Progenitor cell of endocrine pancreas (in vitro differentiated cells): Measurements from ENCODE around the gene PCK2. TPM values are rescaled to one million over a fixed set of nuclear protein-coding genes. Genes with fewer than 3 reads are reported as not detected.

ENCODE experiments used
- DNase-seq: peaks from one replicate; pipeline ENCODE4 v3.0.0; 2021; ENCODE audit warnings: low spot score; ENCODE audit not compliant: unreplicated experiment
- H3K27ac Mint-ChIP-seq: 2 replicates; pipeline ENCODE4 v1.8.0; 2021; ENCODE audit warnings: mild to moderate bottlenecking, moderate library complexity, mixed read lengths
- H3K27me3 Mint-ChIP-seq: 2 replicates; pipeline ENCODE4 v1.8.0; 2021; ENCODE audit warnings: mixed read lengths
- H3K36me3 Mint-ChIP-seq: 2 replicates; pipeline ENCODE4 v1.8.0; 2022; ENCODE audit warnings: mixed read lengths; ENCODE audit not compliant: insufficient read depth
- H3K4me1 Mint-ChIP-seq: 2 replicates; pipeline ENCODE4 v1.8.0; 2021; ENCODE audit warnings: low read depth, mixed read lengths
- H3K4me3 Mint-ChIP-seq: 2 replicates; pipeline ENCODE4 v1.8.0; 2021; ENCODE audit warnings: low read depth, mild to moderate bottlenecking, moderate library complexity, mixed read lengths
- H3K9me3 Mint-ChIP-seq: 2 replicates; pipeline ENCODE4 v1.8.0; 2021; ENCODE audit warnings: low read depth, mixed read lengths
- total RNA-seq: library from RNA; stranded (reverse); gene quantifications from 2 replicates; pipeline ENCODE4 v1.2.1, GENCODE V29; 2021
- TF ChIP-seq, protein P1 (sequence below): fragments of 200-600 bp; sonication (generic); IDR thresholded peaks from one replicate; pipeline ENCODE4 v1.5.0; 2021; ENCODE audit warnings: antibody characterized with exemption, mild to moderate bottlenecking; ENCODE audit not compliant: unreplicated experiment

Gene PCK2
- total RNA-seq, 1 donor from 2014 or later = 29.7 TPM

DNA sequence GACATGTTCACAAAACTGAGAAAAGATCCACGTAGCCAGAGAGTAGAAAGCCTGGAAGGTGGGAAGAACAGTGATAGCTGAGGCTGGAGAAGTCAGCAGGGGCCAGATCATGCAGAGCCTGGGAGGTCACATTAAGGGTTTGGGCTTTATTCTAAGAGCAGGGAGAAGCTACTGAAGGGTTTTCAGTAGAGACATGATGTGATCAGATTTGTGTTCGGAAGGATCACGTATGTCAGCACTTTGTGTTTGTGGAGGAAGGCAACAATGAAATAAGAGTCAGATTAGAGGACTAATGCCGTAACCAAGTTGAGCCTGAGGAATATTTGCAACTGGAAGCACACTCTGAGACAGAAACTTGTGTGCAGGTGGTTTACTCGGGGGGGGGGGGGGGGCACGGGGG lies 4.2 kb upstream of the PCK2 start:
- H3K27ac Mint-ChIP-seq = no peak overlapping the region
- H3K9me3 Mint-ChIP-seq = no peaks in the 10 kb centered on the region
- TF ChIP-seq, protein P1, sequence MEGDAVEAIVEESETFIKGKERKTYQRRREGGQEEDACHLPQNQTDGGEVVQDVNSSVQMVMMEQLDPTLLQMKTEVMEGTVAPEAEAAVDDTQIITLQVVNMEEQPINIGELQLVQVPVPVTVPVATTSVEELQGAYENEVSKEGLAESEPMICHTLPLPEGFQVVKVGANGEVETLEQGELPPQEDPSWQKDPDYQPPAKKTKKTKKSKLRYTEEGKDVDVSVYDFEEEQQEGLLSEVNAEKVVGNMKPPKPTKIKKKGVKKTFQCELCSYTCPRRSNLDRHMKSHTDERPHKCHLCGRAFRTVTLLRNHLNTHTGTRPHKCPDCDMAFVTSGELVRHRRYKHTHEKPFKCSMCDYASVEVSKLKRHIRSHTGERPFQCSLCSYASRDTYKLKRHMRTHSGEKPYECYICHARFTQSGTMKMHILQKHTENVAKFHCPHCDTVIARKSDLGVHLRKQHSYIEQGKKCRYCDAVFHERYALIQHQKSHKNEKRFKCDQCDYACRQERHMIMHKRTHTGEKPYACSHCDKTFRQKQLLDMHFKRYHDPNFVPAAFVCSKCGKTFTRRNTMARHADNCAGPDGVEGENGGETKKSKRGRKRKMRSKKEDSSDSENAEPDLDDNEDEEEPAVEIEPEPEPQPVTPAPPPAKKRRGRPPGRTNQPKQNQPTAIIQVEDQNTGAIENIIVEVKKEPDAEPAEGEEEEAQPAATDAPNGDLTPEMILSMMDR = no peak
- DNase-seq = no peak
- H3K4me3 Mint-ChIP-seq = no peak overlapping the region
- peaks cover 12% of the 10 kb centered on the region for H3K27me3 Mint-ChIP-seq
- peaks cover 5% of the 10 kb centered on the region for H3K4me1 Mint-ChIP-seq
- H3K36me3 Mint-ChIP-seq = no peaks in the 10 kb centered on the region

DNA sequence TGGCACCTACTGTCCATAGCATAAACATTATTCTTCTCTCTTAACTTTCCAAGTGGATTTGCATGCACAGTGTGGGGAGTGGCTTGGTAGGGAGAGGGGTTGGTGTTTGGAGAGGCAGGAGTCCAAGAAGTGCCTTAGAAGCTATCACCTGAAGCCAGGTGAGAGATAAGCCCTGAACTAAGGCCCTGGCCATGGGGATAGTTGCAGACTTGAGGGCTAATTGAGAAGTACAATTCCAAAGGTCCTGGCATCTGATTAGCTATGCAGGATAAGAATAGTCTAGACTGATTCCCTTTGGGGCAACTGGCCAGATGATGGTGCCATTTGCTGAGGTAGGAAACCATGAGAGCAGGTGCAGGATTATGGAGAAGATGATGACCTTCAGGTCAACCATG lies 2.0 kb upstream of the PCK2 start:
- DNase-seq = no peak
- no peaks in the 10 kb centered on the region for H3K36me3 Mint-ChIP-seq
- H3K4me1 Mint-ChIP-seq = peaks cover 14% of the 10 kb centered on the region
- H3K27ac Mint-ChIP-seq = no peak overlapping the region
- TF ChIP-seq, protein P1 = no peak
- H3K27me3 Mint-ChIP-seq = peaks cover 1% of the 10 kb centered on the region
- H3K4me3 Mint-ChIP-seq = no peak overlapping the region
- H3K9me3 Mint-ChIP-seq = no peaks in the 10 kb centered on the region

DNA sequence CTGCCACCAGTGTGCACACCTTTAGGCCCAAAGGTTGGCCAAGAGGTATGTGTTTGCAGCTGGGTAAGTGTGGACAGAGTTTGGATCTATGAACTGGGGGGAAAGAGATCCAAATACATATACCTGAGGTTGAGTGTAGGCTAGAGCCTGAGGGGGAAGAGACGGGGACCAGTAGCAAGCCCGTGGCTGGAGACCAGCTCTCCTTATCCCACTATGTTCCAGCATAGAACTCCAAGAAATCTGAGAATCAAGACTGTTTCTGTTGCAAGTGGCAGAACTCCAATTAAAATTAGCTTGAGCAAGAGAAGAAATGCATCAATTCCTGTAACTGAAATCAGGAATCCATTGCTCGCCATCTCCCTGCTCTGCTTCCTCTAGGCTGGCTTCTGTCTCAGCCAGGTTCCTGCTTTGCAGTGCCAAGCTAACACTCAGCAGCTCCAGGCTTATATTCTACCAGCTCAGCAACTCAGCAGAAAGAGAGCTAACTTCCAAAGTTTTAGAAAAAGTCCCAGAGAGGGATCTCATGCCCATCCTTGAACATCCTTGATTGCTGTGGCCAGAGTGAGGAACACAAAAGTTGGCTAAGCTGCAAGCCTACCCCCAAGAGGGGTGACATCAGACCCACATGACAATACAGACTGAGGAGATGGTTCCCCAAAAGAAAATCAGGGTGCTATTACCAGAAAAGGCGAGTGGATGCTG lies 1.5 kb upstream of the PCK2 start:
- Mint-ChIP-seq H3K9me3 (no peaks in the 10 kb centered on the region), H3K4me1 (peaks cover 14% of the 10 kb centered on the region)

DNA sequence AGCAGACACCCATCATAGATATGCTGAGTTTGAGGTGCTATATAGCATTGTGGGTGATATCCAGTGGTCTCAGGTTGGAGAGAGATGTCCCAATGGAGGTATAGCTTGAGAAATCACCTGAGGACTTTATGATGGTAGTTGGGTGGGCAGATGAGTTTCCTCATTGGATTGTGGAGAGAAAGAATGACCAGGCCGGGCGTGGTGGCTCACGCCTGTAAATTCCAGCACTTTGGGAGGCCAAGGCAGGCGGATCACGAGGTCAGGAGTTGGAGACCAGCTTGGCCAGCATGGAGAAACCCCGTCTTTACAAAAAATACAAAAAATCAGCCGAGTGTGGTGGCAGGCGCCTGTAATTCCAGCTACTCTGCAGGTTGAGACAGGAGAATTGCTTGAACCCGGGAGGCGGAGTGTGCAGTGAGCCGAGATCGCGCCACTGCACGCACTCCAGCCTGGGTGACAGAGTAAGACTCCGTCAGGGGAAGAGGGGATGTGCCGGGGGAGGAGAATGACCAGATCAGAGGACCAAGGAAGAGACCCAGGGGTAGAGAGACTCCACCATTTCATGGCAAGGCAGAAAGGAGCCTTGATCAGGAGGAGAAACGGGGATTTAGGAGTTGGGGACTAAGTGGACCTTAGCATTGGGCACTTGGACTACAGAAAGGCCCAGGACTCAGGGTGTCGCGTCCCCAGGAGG lies 757 bp upstream of the PCK2 start:
- H3K4me3 Mint-ChIP-seq = peak overlapping the region; percentile 96
- TF ChIP-seq, protein P1 = no peak
- DNase-seq = no peak
- no peaks in the 10 kb centered on the region for H3K36me3 Mint-ChIP-seq
- H3K9me3 Mint-ChIP-seq = no peaks in the 10 kb centered on the region
- H3K27me3 Mint-ChIP-seq = no peaks in the 10 kb centered on the region
- peaks cover 14% of the 10 kb centered on the region for H3K4me1 Mint-ChIP-seq
- peak overlapping the region; percentile 73 for H3K27ac Mint-ChIP-seq

More for the DNA sequence above, 1.5 kb upstream of the PCK2 start:
- TF ChIP-seq, protein P1 = no peak
- Mint-ChIP-seq H3K27ac (peak overlapping the region; percentile 73), H3K36me3 (no peaks in the 10 kb centered on the region), H3K27me3 (no peaks in the 10 kb centered on the region), H3K4me3 (peak overlapping the region; percentile 96)
- no peak for DNase-seq

DNA sequence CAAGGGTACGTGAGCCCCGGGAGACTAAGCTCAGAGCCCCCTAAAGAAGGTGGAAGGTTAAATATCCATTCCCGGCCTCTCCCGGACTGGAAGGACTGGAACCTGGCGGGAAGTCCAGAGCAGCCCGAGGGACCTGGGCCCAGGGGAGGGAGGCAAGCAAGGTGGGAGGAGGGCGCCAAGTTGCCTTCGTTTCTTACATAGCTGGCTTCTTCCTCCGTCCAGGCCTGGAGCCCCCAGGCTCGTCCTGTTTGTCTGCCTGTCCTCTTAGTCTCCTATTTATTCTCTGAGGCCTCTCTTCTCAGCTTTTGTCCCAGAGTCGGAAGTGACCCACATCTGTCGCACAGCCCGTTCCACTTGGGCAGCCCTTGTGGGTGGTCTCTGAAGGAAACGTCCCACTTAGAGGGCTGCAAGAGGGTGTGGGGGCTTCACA lies 745 bp downstream of the PCK2 start:
- H3K27me3 Mint-ChIP-seq = no peaks in the 10 kb centered on the region
- peaks cover 14% of the 10 kb centered on the region for H3K4me1 Mint-ChIP-seq
- no peaks in the 10 kb centered on the region for H3K9me3 Mint-ChIP-seq
- TF ChIP-seq, protein P1 = no peak
- H3K27ac Mint-ChIP-seq = peak overlapping the region; percentile 96
- DNase-seq = no peak
- H3K4me3 Mint-ChIP-seq = peak overlapping the region; percentile 96
- peaks cover 1% of the 10 kb centered on the region for H3K36me3 Mint-ChIP-seq
